Pancreas (tissue), 10 donors: Measurements from ENCODE around the gene MT1H. TPM values are rescaled to one million over a fixed set of nuclear protein-coding genes. Genes with fewer than 3 reads are reported as not detected.
"Not testable (repeated sequence)": the region's sequence is repeated elsewhere in the genome, so short reads cannot be mapped to it uniquely, and the experiment has no call there.

Experiments used
- ATAC-seq, 4 donors: fragments of 200-7000 bp; cut with Tn5 transposase; one replicate each; pipeline versions ENCODE4 v1.8.0 to v1.9.1; 2020; ENCODE audit warnings: mild to moderate bottlenecking in 4 of 4, moderate library complexity in 4 of 4
- DNase-seq, 6 donors: peaks; one replicate each; pipeline ENCODE4 v3.0.0-alpha.2; 2020
- FAIRE-seq: peaks from 2 replicates; lab custom pipeline; 2012; peaks lifted over from hg19 to GRCh38; lab: Jason Lieb, UNC
- H3K27ac ChIP-seq, 4 donors: fragments of 200-600 bp; sonication (generic); 1 replicate in 3 of 4; 2 replicates in 1 of 4; pipeline versions ENCODE4 v1.5.0 to v1.8.0; 2020
- H3K27me3 ChIP-seq, 4 donors: fragments of 200-600 bp; one replicate each; pipeline ENCODE4 v1.8.0; 2021
- H3K36me3 ChIP-seq, 3 donors: fragments of 200-600 bp; sonication (generic) in 1 of 3; one replicate each; pipeline versions ENCODE4 v1.5.0 to v1.8.0; 2020 to 2021
- H3K4me1 ChIP-seq, 3 donors: fragments of 200-600 bp; one replicate each; pipeline ENCODE4 v1.8.0; 2021
- H3K4me3 ChIP-seq, 4 donors: fragments of 200-600 bp; sonication (generic) in 2 of 4; one replicate each; pipeline versions ENCODE4 v1.5.0 to v1.8.0; 2020 to 2021
- H3K9me3 ChIP-seq, 4 donors: fragments of 200-600 bp; one replicate each; pipeline ENCODE4 v1.8.0; 2021
- WGBS, 2 donors: extraction: QIAGEN DNeasy Blood & Tissue Kit; methylation state at CpG; one replicate each; pipeline ENCODE4 v1.1.7; 2013; 5-methylcytosine and 5-hydroxymethylcytosine counted together
- intact Hi-C, 3 donors: fragments of 100-400 bp; cut with DNase I; formaldehyde crosslinking; loops; one replicate each; pipeline versions ENCODE4 v1.11.1 to v1.14.2; 2022
- polyA plus RNA-seq, 2 donors: library from polyadenylated mRNA; stranded (reverse); fragments of 200-250 nt; gene quantifications; one replicate each; pipeline ENCODE4 v1.2.3, GENCODE V29; 2013
- total RNA-seq, 6 donors: library from RNA; stranded (reverse); fragmentation: NEBNext Ultra II Directional in 4 of 6; extraction: Animal tissue kit (Norgen Biotek cat#: 25700) in 4 of 6; gene quantifications; one replicate each; pipeline versions ENCODE4 v1.2.1 to v1.2.4, GENCODE V29; 2021 to 2023
- TF ChIP-seq, protein P1 (sequence below), 4 donors: fragments of 200-600 bp; sonication (generic) in 3 of 4; IDR thresholded peaks; one replicate each; pipeline versions ENCODE4 v1.5.0 to v1.8.0; 2021; ENCODE audit warnings: antibody characterized with exemption in 4 of 4
- donor health status: healthy with polysubstance abuse.
- donor health status: DM: no; HTN: no; CAD: no; lungs with moderate emphysema.
- donor health status: DM: no; HTN: no; CAD: no.
- donor health status: control.
- donor health status: control.
- donor health status: Bipolar disorder and iron deficiency.
- donor health status: DM: yes; HTN: yes; CAD: no.
- donor health status: DM: no; HTN: no; CAD: no.
- donor health status: DM: no; HTN: no; CAD: no.
- donor health status: DM: yes; HTN: yes; CAD: no.

MT1H gene
- total and polyA plus RNA-seq, 8 donors, result 8.3 to 106 (median 21.1) TPM

- FAIRE-seq, result no peak
- Histone ChIP-seq H3K9me3 (no peaks in the 10 kb centered on the region), H3K4me3 (no peak overlapping the region), H3K4me1 (no peaks in the 10 kb centered on the region), H3K27me3 (no peaks in the 10 kb centered on the region), H3K36me3 (no peaks in the 10 kb centered on the region), H3K27ac (no peak overlapping the region)
- ATAC-seq, result no peak
- intact Hi-C loops, result no loop called here
- no peak for DNase-seq
- WGBS, 2 donors, result 84 to 87% methylated on average over 2 of the region's 2 CpGs
- TF ChIP-seq, protein P1, sequence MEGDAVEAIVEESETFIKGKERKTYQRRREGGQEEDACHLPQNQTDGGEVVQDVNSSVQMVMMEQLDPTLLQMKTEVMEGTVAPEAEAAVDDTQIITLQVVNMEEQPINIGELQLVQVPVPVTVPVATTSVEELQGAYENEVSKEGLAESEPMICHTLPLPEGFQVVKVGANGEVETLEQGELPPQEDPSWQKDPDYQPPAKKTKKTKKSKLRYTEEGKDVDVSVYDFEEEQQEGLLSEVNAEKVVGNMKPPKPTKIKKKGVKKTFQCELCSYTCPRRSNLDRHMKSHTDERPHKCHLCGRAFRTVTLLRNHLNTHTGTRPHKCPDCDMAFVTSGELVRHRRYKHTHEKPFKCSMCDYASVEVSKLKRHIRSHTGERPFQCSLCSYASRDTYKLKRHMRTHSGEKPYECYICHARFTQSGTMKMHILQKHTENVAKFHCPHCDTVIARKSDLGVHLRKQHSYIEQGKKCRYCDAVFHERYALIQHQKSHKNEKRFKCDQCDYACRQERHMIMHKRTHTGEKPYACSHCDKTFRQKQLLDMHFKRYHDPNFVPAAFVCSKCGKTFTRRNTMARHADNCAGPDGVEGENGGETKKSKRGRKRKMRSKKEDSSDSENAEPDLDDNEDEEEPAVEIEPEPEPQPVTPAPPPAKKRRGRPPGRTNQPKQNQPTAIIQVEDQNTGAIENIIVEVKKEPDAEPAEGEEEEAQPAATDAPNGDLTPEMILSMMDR (IDR thresholded peaks at IDR 0.05), result no peak
These were observed 44.2 kb downstream of the MT1H start for GRCh38 chr16:56713794-56714193.

- DNase-seq (no peak), ATAC-seq (no peak), FAIRE-seq (no peak)
- TF ChIP-seq, protein P1 (IDR thresholded peaks at IDR 0.05), result no peak
- 84 to 85% methylated on average over 4 of the region's 4 CpGs for WGBS, 2 donors
- Histone ChIP-seq H3K4me3 (no peak overlapping the region), H3K27me3 (no peaks in the 10 kb centered on the region), H3K9me3 (no peaks in the 10 kb centered on the region), H3K27ac (no peak overlapping the region), H3K36me3 (no peaks in the 10 kb centered on the region), H3K4me1 (no peaks in the 10 kb centered on the region)
- intact Hi-C loops, result no loop called here
These were observed 45.5 kb downstream of the MT1H start for GRCh38 chr16:56715126-56715525.

GRCh38 chr16:56716761-56717160 lies 47.1 kb downstream of the MT1H start:
- 76 to 83% methylated on average over 3 of the region's 3 CpGs for WGBS, 2 donors
- no peak for FAIRE-seq

GRCh38 chr16:56717532-56717931 lies 47.9 kb downstream of the MT1H start:
- FAIRE-seq, result not testable (repeated sequence)
- WGBS, 2 donors, result 92 to 94% methylated on average over 2 of the region's 2 CpGs

More at GRCh38 chr16:56716761-56717160, 47.1 kb downstream of the MT1H start:
- Histone ChIP-seq H3K27me3 (no peaks in the 10 kb centered on the region), H3K36me3 (no peaks in the 10 kb centered on the region), H3K4me1 (no peaks in the 10 kb centered on the region), H3K9me3 (no peaks in the 10 kb centered on the region), H3K27ac (no peak overlapping the region), H3K4me3 (no peak overlapping the region)
- DNase-seq (no peak), ATAC-seq (no peak)
- intact Hi-C loops, result no loop called here
- TF ChIP-seq, protein P1 (IDR thresholded peaks at IDR 0.05), result no peak

More at GRCh38 chr16:56717532-56717931, 47.9 kb downstream of the MT1H start:
- H3K27ac ChIP-seq, H3K27me3 ChIP-seq, H3K4me3 ChIP-seq, H3K36me3 ChIP-seq, H3K9me3 ChIP-seq, H3K4me1 ChIP-seq, ATAC-seq, DNase-seq, intact Hi-C loops: not testable (repeated sequence)

Other genes with a start within 250 kb of the MT1H start
- 10 to 100 TPM; 43.9 to 64.2 (median 52.8) TPM for gene AMFR, start 244.3 kb upstream of the MT1H start, total RNA-seq
- gene AMFR, start 244.3 kb upstream of the MT1H start, polyA plus RNA-seq, result 10 to 100 TPM; 29.2 to 37.4 TPM
- gene NUDT21, start 218.5 kb upstream of the MT1H start, total RNA-seq, result 10 to 100 TPM; 36.1 to 57.6 (median 49.6) TPM
- 10 to 100 TPM in 1 of 2 donors, 1 to 10 TPM in 1; 7.9 to 17.8 TPM for gene NUDT21, start 218.5 kb upstream of the MT1H start, polyA plus RNA-seq
- gene OGFOD1, start 218.3 kb upstream of the MT1H start, total RNA-seq, result 10 to 100 TPM in 4 of 6 donors, 1 to 10 TPM in 2; 5.9 to 14.0 (median 11.7) TPM
- 1 to 10 TPM; 3.2 to 6.6 TPM for gene OGFOD1, start 218.3 kb upstream of the MT1H start, polyA plus RNA-seq
- gene BBS2, start 149.8 kb upstream of the MT1H start, total RNA-seq, result 10 to 100 TPM in 5 of 6 donors, 1 to 10 TPM in 1; 10.0 to 19.0 (median 14.5) TPM
- gene BBS2, start 149.8 kb upstream of the MT1H start, polyA plus RNA-seq, result 10 to 100 TPM; 20.7 to 50.4 TPM
- not detected for gene MT4, start 104.7 kb upstream of the MT1H start, total RNA-seq
- gene MT4, start 104.7 kb upstream of the MT1H start, polyA plus RNA-seq, result not detected
- gene MT3, start 80.3 kb upstream of the MT1H start, total RNA-seq, result under 1 TPM in 2 of 6 donors, not detected in 4; 0.41 to 0.43 TPM
- gene MT3, start 80.3 kb upstream of the MT1H start, polyA plus RNA-seq, result 1 to 10 TPM; 1.1 to 4.6 TPM
- gene MT2A, start 61.2 kb upstream of the MT1H start, total RNA-seq, result 100 to 1,000 TPM in 3 of 6 donors, 10 to 100 TPM in 3; 71.0 to 389 (median 110) TPM
- 100 to 1,000 TPM; 254 to 495 TPM for gene MT2A, start 61.2 kb upstream of the MT1H start, polyA plus RNA-seq
- 100 to 1,000 TPM in 4 of 6 donors, 10 to 100 TPM in 2; 36.1 to 233 (median 158) TPM for gene MT1E, start 44.0 kb upstream of the MT1H start, total RNA-seq
- gene MT1E, start 44.0 kb upstream of the MT1H start, polyA plus RNA-seq, result 100 to 1,000 TPM; 293 to 646 TPM
- 10 to 100 TPM in 4 of 6 donors, 1 to 10 TPM in 2; 8.3 to 28.8 (median 11.9) TPM for gene MT1M, start 37.2 kb upstream of the MT1H start, total RNA-seq
- 10 to 100 TPM; 29.7 to 34.6 TPM for gene MT1M, start 37.2 kb upstream of the MT1H start, polyA plus RNA-seq
- gene MT1A, start 31.1 kb upstream of the MT1H start, total RNA-seq, result 1 to 10 TPM; 1.6 to 6.6 (median 4.0) TPM
- gene MT1A, start 31.1 kb upstream of the MT1H start, polyA plus RNA-seq, result 10 to 100 TPM; 15.0 to 66.7 TPM
- gene MT1B, start 17.9 kb upstream of the MT1H start, total RNA-seq, result not detected
- not detected for gene MT1B, start 17.9 kb upstream of the MT1H start, polyA plus RNA-seq
- gene MT1F, start 11.9 kb upstream of the MT1H start, total RNA-seq, result 100 to 1,000 TPM in 1 of 6 donors, 10 to 100 TPM in 5; 29.1 to 119 (median 44.7) TPM
- gene MT1F, start 11.9 kb upstream of the MT1H start, polyA plus RNA-seq, result 100 to 1,000 TPM in 1 of 2 donors, 10 to 100 TPM in 1; 94.6 to 201 TPM
- gene MT1G, start 1.7 kb upstream of the MT1H start, total RNA-seq, result 100 to 1,000 TPM in 4 of 6 donors, 10 to 100 TPM in 2; 76.9 to 766 (median 150) TPM
- 100 to 1,000 TPM; 496 to 753 TPM for gene MT1G, start 1.7 kb upstream of the MT1H start, polyA plus RNA-seq
- 100 to 1,000 TPM in 5 of 6 donors, 10 to 100 TPM in 1; 56.1 to 474 (median 227) TPM for gene MT1X, start 12.7 kb downstream of the MT1H start, total RNA-seq
- gene MT1X, start 12.7 kb downstream of the MT1H start, polyA plus RNA-seq, result 100 to 1,000 TPM; 571 to 992 TPM
- gene NUP93, start 60.3 kb downstream of the MT1H start, total RNA-seq, result 10 to 100 TPM; 13.1 to 31.4 (median 19.4) TPM
- 10 to 100 TPM; 22.4 to 26.4 TPM for gene NUP93, start 60.3 kb downstream of the MT1H start, polyA plus RNA-seq
- under 1 TPM in 5 of 6 donors, not detected in 1; 0.05 to 0.12 (median 0.08) TPM for gene SLC12A3, start 195.4 kb downstream of the MT1H start, total RNA-seq
- under 1 TPM; 0.04 to 0.05 TPM for gene SLC12A3, start 195.4 kb downstream of the MT1H start, polyA plus RNA-seq